ENCODE measurements around the gene HJURP.

The HJURP gene

GRCh38 chr2:233818639-233819621 is 35.4 kb downstream of the HJURP start:
- no peak overlapping the region for H3K4me2 ChIP-seq (ENCODE audit: insufficient read depth, low read length)
- H3K9ac ChIP-seq (ENCODE audit: low read depth, low read length), result no peak overlapping the region
- no peaks in the 10 kb centered on the region for H3K79me2 ChIP-seq (ENCODE audit: insufficient read depth, low read length)
- no peak overlapping the region for H2AFZ ChIP-seq (ENCODE audit: low read depth, low read length)
- no peaks in the 10 kb centered on the region for H3K4me1 ChIP-seq (ENCODE audit: insufficient read depth, low read length)
- H3K4me3 ChIP-seq (ENCODE audit: low read depth in 1 of 2, low read length in 2 of 2), result no peak overlapping the region
- peaks cover 5% of the 10 kb centered on the region for H3K27me3 ChIP-seq (ENCODE audit: insufficient read depth, low read length, poor library complexity)
- no peak overlapping the region for H3K27ac ChIP-seq (ENCODE audit: low read length)
- no peak for TF ChIP-seq EZH2 (IDR thresholded peaks at IDR 0.05; ENCODE audit: borderline replicate concordance, low read depth, low read length, severe bottlenecking)
- TF ChIP-seq CTCF (IDR thresholded peaks at IDR 0.05; ENCODE audit: borderline replicate concordance, extremely low read depth, low read length, poor library complexity, severe bottlenecking), result no peak
- H3K9me3 ChIP-seq (ENCODE audit: insufficient read depth, low read length, severe bottlenecking), result no peaks in the 10 kb centered on the region
- ATAC-seq (ENCODE audit: insufficient read depth, low read depth) (no peak), DNase-seq (no peak)
- no peaks in the 10 kb centered on the region for H4K20me1 ChIP-seq (ENCODE audit: insufficient read depth, low read length)
- H3K36me3 ChIP-seq (ENCODE audit: insufficient read depth, low read length), result no peaks in the 10 kb centered on the region

- no peak overlapping the region for H3K9ac ChIP-seq (ENCODE audit: low read depth, low read length)
- H3K27me3 ChIP-seq (ENCODE audit: insufficient read depth, low read length, poor library complexity), result peaks cover 5% of the 10 kb centered on the region
- H4K20me1 ChIP-seq (ENCODE audit: insufficient read depth, low read length), result no peaks in the 10 kb centered on the region
- H3K79me2 ChIP-seq (ENCODE audit: insufficient read depth, low read length), result no peaks in the 10 kb centered on the region
- DNase-seq, result no peak
- H3K4me3 ChIP-seq (ENCODE audit: low read depth in 1 of 2, low read length in 2 of 2), result no peak overlapping the region
- no peaks in the 10 kb centered on the region for H3K9me3 ChIP-seq (ENCODE audit: insufficient read depth, low read length, severe bottlenecking)
- no peaks in the 10 kb centered on the region for H3K4me1 ChIP-seq (ENCODE audit: insufficient read depth, low read length)
- no peak overlapping the region for H3K27ac ChIP-seq (ENCODE audit: low read length)
- no peak overlapping the region for H3K4me2 ChIP-seq (ENCODE audit: insufficient read depth, low read length)
- ATAC-seq (ENCODE audit: insufficient read depth, low read depth), result no peak
- no peak overlapping the region for H2AFZ ChIP-seq (ENCODE audit: low read depth, low read length)
- TF ChIP-seq EZH2 (IDR thresholded peaks at IDR 0.05; ENCODE audit: borderline replicate concordance, low read depth, low read length, severe bottlenecking) (no peak), CTCF (IDR thresholded peaks at IDR 0.05; ENCODE audit: borderline replicate concordance, extremely low read depth, low read length, poor library complexity, severe bottlenecking) (no peak)
- H3K36me3 ChIP-seq (ENCODE audit: insufficient read depth, low read length), result no peaks in the 10 kb centered on the region
Observed at GRCh38 chr2:233817995-233818638, 36.2 kb downstream of the HJURP start.

GRCh38 chr2:233817361-233817911 is 36.9 kb downstream of the HJURP start:
- DNase-seq (no peak), ATAC-seq (ENCODE audit: insufficient read depth, low read depth) (no peak)
- Histone ChIP-seq H3K79me2 (ENCODE audit: insufficient read depth, low read length) (no peaks in the 10 kb centered on the region), H3K4me2 (ENCODE audit: insufficient read depth, low read length) (no peak overlapping the region), H3K4me1 (ENCODE audit: insufficient read depth, low read length) (no peaks in the 10 kb centered on the region), H3K27me3 (ENCODE audit: insufficient read depth, low read length, poor library complexity) (peaks cover 5% of the 10 kb centered on the region), H2AFZ (ENCODE audit: low read depth, low read length) (no peak overlapping the region), H3K9ac (ENCODE audit: low read depth, low read length) (no peak overlapping the region), H3K36me3 (ENCODE audit: insufficient read depth, low read length) (no peaks in the 10 kb centered on the region), H4K20me1 (ENCODE audit: insufficient read depth, low read length) (no peaks in the 10 kb centered on the region), H3K9me3 (ENCODE audit: insufficient read depth, low read length, severe bottlenecking) (no peaks in the 10 kb centered on the region), H3K27ac (ENCODE audit: low read length) (no peak overlapping the region), H3K4me3 (ENCODE audit: low read depth in 1 of 2, low read length in 2 of 2) (no peak overlapping the region)
- TF ChIP-seq EZH2 (IDR thresholded peaks at IDR 0.05; ENCODE audit: borderline replicate concordance, low read depth, low read length, severe bottlenecking) (no peak), CTCF (IDR thresholded peaks at IDR 0.05; ENCODE audit: borderline replicate concordance, extremely low read depth, low read length, poor library complexity, severe bottlenecking) (no peak)
